A549 (cell line): ENCODE results near the gene SLC29A2.

Experiments used
- CHD2 ChIP-seq: fragments of 150-350 bp; IDR thresholded peaks from 2 replicates; pipeline ENCODE4 v1.6.1; 2014; ENCODE audit warnings: low read length; ENCODE audit not compliant: partially characterized antibody
- EP300 ChIP-seq, 2 experiments: fragments of >200 bp; sonication (Bioruptor Twin); formaldehyde crosslinking; IDR thresholded peaks; 2 replicates in 1 of 2; 3 replicates in 1 of 2; pipeline ENCODE4 v1.6.1; 2016 to 2017
- NFE2L2 ChIP-seq: fragments of 150-350 bp; conservative IDR thresholded peaks from 2 replicates; pipeline ENCODE4 v1.6.1; 2014; ENCODE audit warnings: low read length
- POLR2A ChIP-seq: IDR thresholded peaks from 2 replicates; pipeline ENCODE4 v1.6.1; 2012; ENCODE audit warnings: mild to moderate bottlenecking, low read length
- SREBF2 ChIP-seq: fragments of 450-650 bp; IDR thresholded peaks from 2 replicates; pipeline ENCODE4 v1.6.1; 2014; ENCODE audit warnings: mild to moderate bottlenecking, moderate library complexity
- ZFP36 ChIP-seq: fragments of 450-650 bp; IDR thresholded peaks from 2 replicates; pipeline ENCODE4 v1.6.1; 2014; ENCODE audit warnings: borderline replicate concordance; ENCODE audit not compliant: partially characterized antibody
- TF ChIP-seq, protein P1 (sequence below): fragments of 200-600 bp; sonication (generic); IDR thresholded peaks from 2 replicates; pipeline ENCODE4 v1.6.1; 2016; ENCODE audit warnings: antibody characterized with exemption, mild to moderate bottlenecking, moderate library complexity

GRCh38 chr11:66413167-66413566 is 41.6 kb upstream of the SLC29A2 start:
- no peak for TF ChIP-seq SREBF2
- no peak for TF ChIP-seq NFE2L2
- TF ChIP-seq, protein P1, sequence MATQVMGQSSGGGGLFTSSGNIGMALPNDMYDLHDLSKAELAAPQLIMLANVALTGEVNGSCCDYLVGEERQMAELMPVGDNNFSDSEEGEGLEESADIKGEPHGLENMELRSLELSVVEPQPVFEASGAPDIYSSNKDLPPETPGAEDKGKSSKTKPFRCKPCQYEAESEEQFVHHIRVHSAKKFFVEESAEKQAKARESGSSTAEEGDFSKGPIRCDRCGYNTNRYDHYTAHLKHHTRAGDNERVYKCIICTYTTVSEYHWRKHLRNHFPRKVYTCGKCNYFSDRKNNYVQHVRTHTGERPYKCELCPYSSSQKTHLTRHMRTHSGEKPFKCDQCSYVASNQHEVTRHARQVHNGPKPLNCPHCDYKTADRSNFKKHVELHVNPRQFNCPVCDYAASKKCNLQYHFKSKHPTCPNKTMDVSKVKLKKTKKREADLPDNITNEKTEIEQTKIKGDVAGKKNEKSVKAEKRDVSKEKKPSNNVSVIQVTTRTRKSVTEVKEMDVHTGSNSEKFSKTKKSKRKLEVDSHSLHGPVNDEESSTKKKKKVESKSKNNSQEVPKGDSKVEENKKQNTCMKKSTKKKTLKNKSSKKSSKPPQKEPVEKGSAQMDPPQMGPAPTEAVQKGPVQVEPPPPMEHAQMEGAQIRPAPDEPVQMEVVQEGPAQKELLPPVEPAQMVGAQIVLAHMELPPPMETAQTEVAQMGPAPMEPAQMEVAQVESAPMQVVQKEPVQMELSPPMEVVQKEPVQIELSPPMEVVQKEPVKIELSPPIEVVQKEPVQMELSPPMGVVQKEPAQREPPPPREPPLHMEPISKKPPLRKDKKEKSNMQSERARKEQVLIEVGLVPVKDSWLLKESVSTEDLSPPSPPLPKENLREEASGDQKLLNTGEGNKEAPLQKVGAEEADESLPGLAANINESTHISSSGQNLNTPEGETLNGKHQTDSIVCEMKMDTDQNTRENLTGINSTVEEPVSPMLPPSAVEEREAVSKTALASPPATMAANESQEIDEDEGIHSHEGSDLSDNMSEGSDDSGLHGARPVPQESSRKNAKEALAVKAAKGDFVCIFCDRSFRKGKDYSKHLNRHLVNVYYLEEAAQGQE, result no peak
- no peak for TF ChIP-seq ZFP36
- no peak for TF ChIP-seq EP300 (IDR thresholded peaks at IDR 0.05)
- no peak for TF ChIP-seq CHD2
- TF ChIP-seq POLR2A, result no peak
